Thyroid gland (tissue), 4 donors: ENCODE data around the gene FADS1.

Source experiments
- POLR2A ChIP-seq, 2 donors: fragments of 450-650 bp; IDR thresholded peaks; one replicate each; pipeline ENCODE4 v1.6.1; 2017; ENCODE audit warnings: antibody characterized with exemption in 2 of 2, mild to moderate bottlenecking in 2 of 2, moderate library complexity in 1 of 2
- TF ChIP-seq, protein P1 (sequence below), 6 experiments: fragments of 200-600 bp in 3 of 6; fragments of 450-650 bp in 3 of 6; sonication (generic) in 3 of 6; IDR thresholded peaks; one replicate each; pipeline ENCODE4 v1.5.1; 2016 to 2019; ENCODE audit warnings: antibody characterized with exemption in 6 of 6, mild to moderate bottlenecking in 2 of 6, inconsistent platforms in 1 of 6, moderate library complexity in 1 of 6

DNA sequence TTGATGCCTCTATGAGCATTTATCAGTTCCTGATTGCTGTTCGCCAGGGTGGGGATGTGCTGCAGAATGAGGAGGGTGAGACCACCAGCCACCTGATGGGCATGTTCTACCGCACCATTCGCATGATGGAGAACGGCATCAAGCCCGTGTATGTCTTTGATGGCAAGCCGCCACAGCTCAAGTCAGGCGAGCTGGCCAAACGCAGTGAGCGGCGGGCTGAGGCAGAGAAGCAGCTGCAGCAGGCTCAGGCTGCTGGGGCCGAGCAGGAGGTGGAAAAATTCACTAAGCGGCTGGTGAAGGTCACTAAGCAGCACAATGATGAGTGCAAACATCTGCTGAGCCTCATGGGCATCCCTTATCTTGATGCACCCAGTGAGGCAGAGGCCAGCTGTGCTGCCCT, 21.3 kb downstream of the FADS1 start:
- TF ChIP-seq, protein P1, sequence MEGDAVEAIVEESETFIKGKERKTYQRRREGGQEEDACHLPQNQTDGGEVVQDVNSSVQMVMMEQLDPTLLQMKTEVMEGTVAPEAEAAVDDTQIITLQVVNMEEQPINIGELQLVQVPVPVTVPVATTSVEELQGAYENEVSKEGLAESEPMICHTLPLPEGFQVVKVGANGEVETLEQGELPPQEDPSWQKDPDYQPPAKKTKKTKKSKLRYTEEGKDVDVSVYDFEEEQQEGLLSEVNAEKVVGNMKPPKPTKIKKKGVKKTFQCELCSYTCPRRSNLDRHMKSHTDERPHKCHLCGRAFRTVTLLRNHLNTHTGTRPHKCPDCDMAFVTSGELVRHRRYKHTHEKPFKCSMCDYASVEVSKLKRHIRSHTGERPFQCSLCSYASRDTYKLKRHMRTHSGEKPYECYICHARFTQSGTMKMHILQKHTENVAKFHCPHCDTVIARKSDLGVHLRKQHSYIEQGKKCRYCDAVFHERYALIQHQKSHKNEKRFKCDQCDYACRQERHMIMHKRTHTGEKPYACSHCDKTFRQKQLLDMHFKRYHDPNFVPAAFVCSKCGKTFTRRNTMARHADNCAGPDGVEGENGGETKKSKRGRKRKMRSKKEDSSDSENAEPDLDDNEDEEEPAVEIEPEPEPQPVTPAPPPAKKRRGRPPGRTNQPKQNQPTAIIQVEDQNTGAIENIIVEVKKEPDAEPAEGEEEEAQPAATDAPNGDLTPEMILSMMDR (IDR thresholded peaks at IDR 0.05), result no peak
- TF ChIP-seq POLR2A (IDR thresholded peaks at IDR 0.05), result no peak
